BJ (cell line): ENCODE data around the gene RBM25. TPM values are rescaled to one million over a fixed set of nuclear protein-coding genes. Genes with fewer than 3 reads are reported as not detected.
"Not testable (repeated sequence)": the region's sequence is repeated elsewhere in the genome, so short reads cannot be mapped to it uniquely, and the experiment has no call there.

Experiments used
- CTCF ChIA-PET: fragments of 350-600 bp; formaldehyde crosslinking; extraction: SDS; loops from one replicate; lab custom pipeline; 2021; ENCODE audit warnings: antibody characterized with exemption, inconsistent platforms; lab: Yijun Ruan, JAX
- POLR2A ChIA-PET: fragments of 300-600 bp; sonication (Branson Sonifier 250); formaldehyde crosslinking; extraction: SDS; loops from one replicate; lab custom pipeline; 2021; ENCODE audit warnings: antibody characterized with exemption; lab: Charles Lee
- DNase-seq: peaks from one replicate; pipeline ENCODE4 v3.0.0-alpha.2; 2011; ENCODE audit warnings: low read depth
- H3K27me3 ChIP-seq: 2 replicates; pipeline ENCODE4 v1.6.0; 2011; ENCODE audit warnings: low read length; ENCODE audit not compliant: control insufficient read depth, insufficient read depth
- H3K36me3 ChIP-seq: 2 replicates; pipeline ENCODE4 v1.5.1; 2011; ENCODE audit warnings: low read length; ENCODE audit not compliant: control insufficient read depth, insufficient read depth
- H3K4me3 ChIP-seq: 2 replicates; pipeline ENCODE4 v1.5.1; 2011; ENCODE audit warnings: low read depth, mild to moderate bottlenecking, control low read depth, low read length
- CTCF ChIP-seq: IDR thresholded peaks from 2 replicates; pipeline ENCODE4 v1.5.1; 2011; ENCODE audit warnings: low read depth, mild to moderate bottlenecking, control low read depth, inconsistent platforms, low read length, moderate library complexity; ENCODE audit not compliant: insufficient read depth
- polyA plus RNA-seq: library from polyadenylated mRNA; depleted of rRNA; stranded (reverse); fragments of >200 nt; gene quantifications from 2 replicates; pipeline ENCODE4 v1.2.3, GENCODE V29; 2011

RBM25 gene
- polyA plus RNA-seq, 1 experiment: 21.9 TPM

GRCh38 chr14:73168274-73168673 is 109.9 kb downstream of the RBM25 start:
- DNase-seq: no peak
- H3K27me3 ChIP-seq: no peaks in the 10 kb centered on the region
- no peak for TF ChIP-seq CTCF
- ChIA-PET CTCF (interaction anchor here (2.2 kb wide), 1 partner anchor 304 kb away, joined by 8 read pairs; no protein-coding TSS in a partner anchor), POLR2A (no interaction called here)
- H3K36me3 ChIP-seq: peaks cover 16% of the 10 kb centered on the region
- no peak overlapping the region for H3K4me3 ChIP-seq

- TF ChIP-seq CTCF: no peak
- CTCF ChIA-PET: interaction anchor here (2.2 kb wide), 1 partner anchor 303 kb away, joined by 8 read pairs; no protein-coding TSS in a partner anchor
- peaks cover 16% of the 10 kb centered on the region for H3K36me3 ChIP-seq
- DNase-seq: no peak
- H3K4me3 ChIP-seq: no peak overlapping the region
- POLR2A ChIA-PET: no interaction called here
- no peaks in the 10 kb centered on the region for H3K27me3 ChIP-seq
Observed at GRCh38 chr14:73168691-73169090, 110.4 kb downstream of the RBM25 start.

- CTCF ChIA-PET: interaction anchor here (2.2 kb wide), 1 partner anchor 302 kb away, joined by 8 read pairs; no protein-coding TSS in a partner anchor
- H3K4me3 ChIP-seq, DNase-seq, POLR2A ChIA-PET, H3K27me3 ChIP-seq: not testable (repeated sequence)
- H3K36me3 ChIP-seq: peaks cover 20% of the 10 kb centered on the region
Observed at GRCh38 chr14:73169855-73170254, 111.5 kb downstream of the RBM25 start.

GRCh38 chr14:73170686-73171085 is 112.4 kb downstream of the RBM25 start:
- DNase-seq: no peak
- Histone ChIP-seq H3K4me3 (no peak overlapping the region), H3K36me3 (peaks cover 17% of the 10 kb centered on the region), H3K27me3 (no peaks in the 10 kb centered on the region)
- TF ChIP-seq CTCF: no peak
- POLR2A ChIA-PET: no interaction called here
- CTCF ChIA-PET: interaction anchor here (0.7 kb wide), 1 partner anchor 301 kb away, joined by 4 read pairs; no protein-coding TSS in a partner anchor

GRCh38 chr14:73172500-73172899 is 114.2 kb downstream of the RBM25 start:
- POLR2A ChIA-PET: no interaction called here
- H3K36me3 ChIP-seq: peaks cover 17% of the 10 kb centered on the region

More at GRCh38 chr14:73172500-73172899, 114.2 kb downstream of the RBM25 start:
- Histone ChIP-seq H3K27me3 (no peaks in the 10 kb centered on the region), H3K4me3 (no peak overlapping the region)
- CTCF ChIA-PET: interaction anchor here (0.9 to 2.4 kb wide), 11 partner anchors 9 to 304 kb away, joined by 3 to 29 read pairs (median 5); no protein-coding TSS in a partner anchor
- DNase-seq: no peak
- TF ChIP-seq CTCF: no peak
